D721Med (cell line): ENCODE data around the gene GRM5.

Source experiments
- DNase-seq: peaks from one replicate; pipeline ENCODE4 v3.0.0; 2011; ENCODE audit warnings: low spot score; ENCODE audit not compliant: insufficient read length
- FAIRE-seq: peaks from 2 replicates; lab custom pipeline; 2011; peaks lifted over from hg19 to GRCh38; lab: Jason Lieb, UNC
- CTCF ChIP-seq: IDR thresholded peaks from 2 replicates; pipeline ENCODE4 v1.5.1; 2012; ENCODE audit warnings: mild to moderate bottlenecking, control low read depth; ENCODE audit not compliant: insufficient read depth; ENCODE audit errors: missing control alignments

GRM5 gene

GRCh38 chr11:88815505-88815904, 250.3 kb downstream of the GRM5 start:
- DNase-seq (no peak), FAIRE-seq (no peak)
- no peak for TF ChIP-seq CTCF

GRCh38 chr11:88814076-88814475, 251.7 kb downstream of the GRM5 start:
- DNase-seq = no peak
- no peak for FAIRE-seq
- no peak for TF ChIP-seq CTCF

- TF ChIP-seq CTCF = no peak
- DNase-seq (no peak), FAIRE-seq (no peak)
Measured at GRCh38 chr11:88813233-88813915, 252.4 kb downstream of the GRM5 start.

- no peak for DNase-seq
- TF ChIP-seq CTCF = no peak
- no peak for FAIRE-seq
Measured at GRCh38 chr11:88810420-88811097, 255.2 kb downstream of the GRM5 start.

- no peak for FAIRE-seq
- DNase-seq = no peak
- no peak for TF ChIP-seq CTCF
Measured at GRCh38 chr11:88809126-88809525, 256.7 kb downstream of the GRM5 start.

- no peak for TF ChIP-seq CTCF
- DNase-seq (no peak), FAIRE-seq (no peak)
Measured at GRCh38 chr11:88807349-88807748, 258.4 kb downstream of the GRM5 start.

- TF ChIP-seq CTCF = no peak
- FAIRE-seq (no peak), DNase-seq (no peak)
Measured at GRCh38 chr11:88806410-88806809, 259.4 kb downstream of the GRM5 start.
